ENCODE measurements around the gene TAS2R5. TPM values are rescaled to one million over a fixed set of nuclear protein-coding genes. Genes with fewer than 3 reads are reported as not detected.
"Not testable (repeated sequence)": the region's sequence is repeated elsewhere in the genome, so short reads cannot be mapped to it uniquely, and the experiment has no call there.

The TAS2R5 gene, protein sequence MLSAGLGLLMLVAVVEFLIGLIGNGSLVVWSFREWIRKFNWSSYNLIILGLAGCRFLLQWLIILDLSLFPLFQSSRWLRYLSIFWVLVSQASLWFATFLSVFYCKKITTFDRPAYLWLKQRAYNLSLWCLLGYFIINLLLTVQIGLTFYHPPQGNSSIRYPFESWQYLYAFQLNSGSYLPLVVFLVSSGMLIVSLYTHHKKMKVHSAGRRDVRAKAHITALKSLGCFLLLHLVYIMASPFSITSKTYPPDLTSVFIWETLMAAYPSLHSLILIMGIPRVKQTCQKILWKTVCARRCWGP
- total RNA-seq = 1 to 10 TPM in 1 of 2 donors, under 1 TPM in 1; 0.79 to 2.0 TPM
- polyA plus RNA-seq (ENCODE audit: insufficient read length in 6 of 6) = 10 to 100 TPM in 4 of 6 donors, 1 to 10 TPM in 2; 5.8 to 11.4 (median 10.1) TPM
- long read RNA-seq, donor 1, partial matches to known transcripts = 0 of 3 reads
- long read RNA-seq, donor 1, other reads (novel, unspliced or antisense) = 0 of 3 reads
- long read RNA-seq, donor 2, partial matches to known transcripts = 0 of 3 reads
- long read RNA-seq, donor 2, other reads (novel, unspliced or antisense) = 0 of 3 reads
- long read RNA-seq, donor 3 = 0 reads
- long read RNA-seq, donor 4 = 0 reads
- long read RNA-seq, donor 5, partial matches to known transcripts = 0 of 4 reads
- long read RNA-seq, donor 5, other reads (novel, unspliced or antisense) = 0 of 4 reads
- long read RNA-seq, donor 6 = 0 reads
- long read RNA-seq, donor 7, partial matches to known transcripts = 0 of 3 reads
- long read RNA-seq, donor 7, other reads (novel, unspliced or antisense) = 0 of 3 reads
- long read RNA-seq, donor 8, transcript TAS2R5-201 (1 exons, 1,151 nt) = major isoform, 11 of 11 reads
- long read RNA-seq, donor 8, partial matches to known transcripts = 0 of 11 reads
- long read RNA-seq, donor 8, other reads (novel, unspliced or antisense) = 0 of 11 reads
- long read RNA-seq, donor 9 = 0 reads
- long read RNA-seq, donor 10 = 0 reads
- long read RNA-seq, donor 11 = 0 reads
- long read RNA-seq, donor 12, partial matches to known transcripts = 0 of 3 reads
- long read RNA-seq, donor 12, other reads (novel, unspliced or antisense) = 0 of 3 reads

DNA sequence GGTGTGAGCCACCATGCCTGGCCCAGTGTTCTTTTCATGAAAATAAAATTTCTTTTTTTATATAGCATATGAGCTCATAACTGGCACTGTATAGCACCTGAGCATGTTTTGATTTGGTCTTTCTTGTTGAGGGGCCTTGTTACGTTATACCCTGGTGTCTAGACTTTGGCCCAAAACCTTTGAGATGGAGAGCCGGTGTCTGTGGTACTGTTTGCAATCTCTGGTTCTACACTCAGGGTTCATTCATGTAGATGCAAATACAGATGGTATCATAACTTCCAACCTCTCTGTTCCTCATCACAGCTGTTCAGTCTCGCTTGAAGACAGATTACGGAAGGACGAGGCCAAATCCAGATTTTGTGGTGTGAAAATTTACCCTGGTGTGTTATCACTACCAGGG lies at the start of gene TAS2R5:
TAS2R5 (plus strand) TSS at position 301 of the 400 bp plus-strand sequence. CDS start 145 bp downstream, outside the sequence.
- H3K4me3 ChIP-seq = no peak within 1 kb of the TSS
- intact Hi-C loops (cut with DNase I) = no loop called here
- ATAC-seq = no peak
- H3K27me3 ChIP-seq = no peaks in the 10 kb centered on the region
- H3K36me3 ChIP-seq = peaks cover 0 to 20% of the 10 kb centered on the region in 2 donors
- H3K4me1 ChIP-seq = peaks cover 0 to 10% of the 10 kb centered on the region in 2 donors
- no peaks in the 10 kb centered on the region for H3K9me3 ChIP-seq
- no peak for DNase-seq
- H3K27ac ChIP-seq = no peak within 1 kb of the TSS
- TF ChIP-seq, protein P1, sequence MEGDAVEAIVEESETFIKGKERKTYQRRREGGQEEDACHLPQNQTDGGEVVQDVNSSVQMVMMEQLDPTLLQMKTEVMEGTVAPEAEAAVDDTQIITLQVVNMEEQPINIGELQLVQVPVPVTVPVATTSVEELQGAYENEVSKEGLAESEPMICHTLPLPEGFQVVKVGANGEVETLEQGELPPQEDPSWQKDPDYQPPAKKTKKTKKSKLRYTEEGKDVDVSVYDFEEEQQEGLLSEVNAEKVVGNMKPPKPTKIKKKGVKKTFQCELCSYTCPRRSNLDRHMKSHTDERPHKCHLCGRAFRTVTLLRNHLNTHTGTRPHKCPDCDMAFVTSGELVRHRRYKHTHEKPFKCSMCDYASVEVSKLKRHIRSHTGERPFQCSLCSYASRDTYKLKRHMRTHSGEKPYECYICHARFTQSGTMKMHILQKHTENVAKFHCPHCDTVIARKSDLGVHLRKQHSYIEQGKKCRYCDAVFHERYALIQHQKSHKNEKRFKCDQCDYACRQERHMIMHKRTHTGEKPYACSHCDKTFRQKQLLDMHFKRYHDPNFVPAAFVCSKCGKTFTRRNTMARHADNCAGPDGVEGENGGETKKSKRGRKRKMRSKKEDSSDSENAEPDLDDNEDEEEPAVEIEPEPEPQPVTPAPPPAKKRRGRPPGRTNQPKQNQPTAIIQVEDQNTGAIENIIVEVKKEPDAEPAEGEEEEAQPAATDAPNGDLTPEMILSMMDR (IDR thresholded peaks at IDR 0.05) = no peak

DNA sequence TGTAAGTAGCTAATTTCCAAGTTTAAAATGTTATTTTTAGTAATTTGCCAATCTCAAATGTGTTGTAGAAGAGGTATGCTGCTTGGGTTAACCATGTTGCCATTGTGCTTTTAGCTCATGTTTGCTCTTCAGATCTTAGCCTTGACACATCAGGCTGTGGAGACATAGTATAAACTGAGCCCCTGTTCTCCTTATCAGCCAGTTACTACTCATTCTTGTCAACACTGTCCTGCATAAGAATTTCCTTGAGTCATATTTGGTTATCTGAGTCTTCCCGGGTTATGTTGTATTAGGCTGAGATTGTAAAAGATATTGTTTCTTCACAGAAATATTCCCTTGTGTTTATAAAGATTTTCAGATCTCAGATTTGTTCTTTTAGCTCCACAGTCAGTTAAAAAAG lies 47.8 kb upstream of the TAS2R5 start:
- intact Hi-C loops (cut with DNase I) = no loop called here

DNA sequence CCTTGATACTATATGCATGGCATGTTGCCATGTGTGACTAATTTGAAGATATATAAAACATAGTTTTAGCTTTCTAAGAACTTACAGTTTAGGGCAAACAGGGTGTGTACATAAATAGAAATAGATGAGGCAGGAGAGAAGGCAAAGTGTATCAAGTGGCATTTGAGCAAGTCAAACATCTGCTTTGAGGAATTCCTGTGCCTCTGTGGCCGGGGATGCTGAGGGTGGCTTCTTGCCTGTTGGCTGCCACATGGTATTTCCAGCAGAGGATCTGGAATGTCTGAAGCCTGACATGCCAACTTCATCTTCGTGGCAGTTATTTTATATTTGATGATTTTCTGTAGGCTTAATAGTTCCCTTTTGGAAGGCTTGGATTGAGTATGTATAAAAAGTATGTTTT lies 45.9 kb upstream of the TAS2R5 start:
- intact Hi-C loops (cut with DNase I) = no loop called here
- no peak for ATAC-seq
- Histone ChIP-seq H3K4me1 (peaks cover under 1 to 17% of the 10 kb centered on the region in 2 donors), H3K9me3 (no peaks in the 10 kb centered on the region), H3K36me3 (peaks cover 4 to 88% of the 10 kb centered on the region in 2 donors), H3K4me3 (no peak overlapping the region), H3K27ac (no peak overlapping the region), H3K27me3 (no peaks in the 10 kb centered on the region)
- no peak for DNase-seq
- TF ChIP-seq, protein P1 (IDR thresholded peaks at IDR 0.05) = no peak

More for the DNA sequence above, 47.8 kb upstream of the TAS2R5 start:
- Histone ChIP-seq H3K36me3 (peaks cover 4 to 69% of the 10 kb centered on the region in 2 donors), H3K27me3 (no peaks in the 10 kb centered on the region), H3K27ac (no peak overlapping the region), H3K4me3 (no peak overlapping the region), H3K4me1 (peaks cover 5 to 26% of the 10 kb centered on the region in 2 donors), H3K9me3 (no peaks in the 10 kb centered on the region)
- TF ChIP-seq, protein P1 (IDR thresholded peaks at IDR 0.05) = no peak
- no peak for DNase-seq
- ATAC-seq = no peak

DNA sequence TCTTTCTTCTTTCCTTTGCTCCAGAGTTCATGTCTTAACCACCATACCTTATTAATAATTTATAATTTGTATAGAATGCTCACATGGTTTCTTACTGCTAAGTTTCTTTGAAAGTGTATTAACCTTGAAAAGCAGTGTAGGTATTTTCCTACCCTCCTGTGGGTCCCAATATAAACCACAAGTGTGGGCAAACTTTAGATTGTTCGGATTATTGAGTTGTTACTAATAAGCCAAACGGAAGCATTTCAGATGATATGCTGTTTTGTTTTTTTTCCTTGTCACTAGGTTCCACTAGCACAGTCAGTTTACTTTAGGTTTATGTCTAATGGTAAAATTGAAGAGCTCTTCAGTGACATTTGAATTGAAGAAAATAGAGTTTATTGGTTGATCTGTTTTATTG lies 41.6 kb upstream of the TAS2R5 start:
- ATAC-seq = no peak
- Histone ChIP-seq H3K27ac (no peak overlapping the region), H3K36me3 (peaks cover 4 to 100% of the 10 kb centered on the region in 2 donors), H3K27me3 (no peaks in the 10 kb centered on the region), H3K4me3 (no peak overlapping the region), H3K4me1 (no peaks in the 10 kb centered on the region), H3K9me3 (peaks cover 0 to 25% of the 10 kb centered on the region in 2 donors)
- intact Hi-C loops (cut with DNase I) = no loop called here
- TF ChIP-seq, protein P1 (IDR thresholded peaks at IDR 0.05) = no peak
- no peak for DNase-seq

DNA sequence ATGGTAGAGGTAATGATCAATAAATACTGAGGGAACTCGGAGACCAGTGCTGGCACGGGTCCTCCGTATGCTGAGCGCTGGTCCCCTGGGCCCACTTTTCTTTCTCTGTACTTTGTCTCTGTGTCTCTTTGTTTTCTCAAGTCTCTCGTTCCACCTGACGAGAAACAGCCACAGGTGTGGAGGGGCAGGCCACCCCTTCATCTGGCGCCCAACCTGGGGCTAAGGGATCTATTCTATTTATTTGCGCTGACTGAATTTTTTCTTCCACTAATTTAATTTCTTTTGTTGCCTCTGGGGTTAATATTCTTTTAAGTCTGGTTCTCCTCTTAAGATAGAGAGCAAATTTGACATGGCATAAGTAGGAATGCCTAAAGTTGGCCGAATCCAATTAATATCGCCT lies 38.1 kb upstream of the TAS2R5 start:
- H3K4me3 ChIP-seq; H3K27me3 ChIP-seq; H3K4me1 ChIP-seq; DNase-seq; H3K27ac ChIP-seq; intact Hi-C loops (cut with DNase I); ATAC-seq: not testable (repeated sequence)
- Histone ChIP-seq H3K9me3 (peaks cover 0 to 25% of the 10 kb centered on the region in 2 donors), H3K36me3 (peaks cover under 1 to 99% of the 10 kb centered on the region in 2 donors)
